ENCODE results near the gene PRDX5.
"Not testable (repeated sequence)": the region's sequence is repeated elsewhere in the genome, so short reads cannot be mapped to it uniquely, and the experiment has no call there.

The PRDX5 gene

DNA sequence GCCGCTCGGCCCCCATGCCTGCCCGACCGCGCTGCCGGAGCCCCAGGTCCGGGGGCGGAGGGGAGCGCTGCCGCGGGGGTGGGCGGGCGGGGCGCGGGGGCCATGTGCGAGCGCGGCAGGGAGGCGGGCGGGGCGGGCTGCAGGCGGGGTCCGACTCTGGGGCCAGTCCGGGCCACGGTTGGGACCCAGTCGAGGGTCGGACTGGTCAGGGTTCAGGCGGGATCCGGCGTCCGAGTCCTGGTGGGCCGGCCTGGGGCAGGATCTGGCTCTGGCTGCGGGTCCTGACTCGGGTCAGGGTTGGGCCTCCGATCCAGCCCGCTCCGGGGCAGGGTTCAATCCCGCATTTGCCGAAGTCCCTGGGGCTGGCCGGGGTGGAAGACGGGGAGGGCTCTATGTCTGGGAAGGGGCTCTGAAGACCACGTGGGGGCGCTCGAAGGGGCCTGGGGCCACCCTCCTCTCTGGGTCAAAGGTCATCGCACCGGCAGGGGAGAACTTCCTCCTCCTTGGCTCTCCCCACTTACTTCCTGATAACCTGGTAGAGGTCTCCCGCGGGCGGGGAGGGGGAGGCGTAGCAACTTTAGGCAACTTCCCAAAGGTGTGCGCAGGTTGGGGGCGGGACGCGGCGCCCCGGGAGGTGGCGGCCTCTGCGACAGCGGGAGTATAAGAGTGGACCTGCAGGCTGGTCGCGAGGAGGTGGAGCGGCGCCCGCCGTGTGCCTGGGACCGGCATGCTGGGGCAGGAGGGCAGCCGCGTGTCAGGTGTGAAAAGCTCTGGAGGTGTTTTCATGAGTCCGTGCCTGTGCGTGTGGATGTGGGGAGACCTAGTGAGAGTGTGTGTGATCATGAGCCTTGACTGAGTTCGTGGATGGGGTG lies 12.0 kb upstream of the PRDX5 start:
- FAIRE-seq (no peak), DNase-seq (ENCODE audit: low spot score) (peak; percentile 35)

- FAIRE-seq = no peak
- no peak for DNase-seq (ENCODE audit: low spot score)
Observed at GRCh38 chr11:64306563-64306875, 11.4 kb upstream of the PRDX5 start.

DNA sequence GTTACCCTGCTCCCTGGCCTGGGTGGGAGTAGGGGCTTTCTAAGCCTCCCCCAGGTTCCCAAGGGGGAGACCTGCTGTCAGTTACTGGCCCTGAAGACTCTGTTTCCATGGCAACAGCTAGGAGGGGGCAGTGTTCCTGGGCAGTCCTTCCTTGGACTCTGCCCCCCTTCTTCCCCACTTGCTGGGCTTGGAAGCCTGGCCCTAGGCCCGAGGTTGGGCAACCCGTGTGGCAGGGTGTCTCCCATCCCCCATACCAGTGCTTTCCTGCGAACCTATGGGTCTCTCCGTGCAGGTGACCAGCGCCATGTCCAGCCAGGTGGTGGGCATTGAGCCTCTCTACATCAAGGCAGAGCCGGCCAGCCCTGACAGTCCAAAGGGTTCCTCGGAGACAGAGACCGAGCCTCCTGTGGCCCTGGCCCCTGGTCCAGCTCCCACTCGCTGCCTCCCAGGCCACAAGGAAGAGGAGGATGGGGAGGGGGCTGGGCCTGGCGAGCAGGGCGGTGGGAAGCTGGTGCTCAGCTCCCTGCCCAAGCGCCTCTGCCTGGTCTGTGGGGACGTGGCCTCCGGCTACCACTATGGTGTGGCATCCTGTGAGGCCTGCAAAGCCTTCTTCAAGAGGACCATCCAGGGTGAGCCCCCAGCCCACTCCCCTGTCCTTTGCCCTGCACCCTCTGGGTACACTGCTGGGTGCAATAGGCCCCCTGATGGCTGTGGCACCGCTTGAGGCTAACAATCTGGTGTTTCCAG lies 10.9 kb upstream of the PRDX5 start:
- FAIRE-seq = no peak

DNA sequence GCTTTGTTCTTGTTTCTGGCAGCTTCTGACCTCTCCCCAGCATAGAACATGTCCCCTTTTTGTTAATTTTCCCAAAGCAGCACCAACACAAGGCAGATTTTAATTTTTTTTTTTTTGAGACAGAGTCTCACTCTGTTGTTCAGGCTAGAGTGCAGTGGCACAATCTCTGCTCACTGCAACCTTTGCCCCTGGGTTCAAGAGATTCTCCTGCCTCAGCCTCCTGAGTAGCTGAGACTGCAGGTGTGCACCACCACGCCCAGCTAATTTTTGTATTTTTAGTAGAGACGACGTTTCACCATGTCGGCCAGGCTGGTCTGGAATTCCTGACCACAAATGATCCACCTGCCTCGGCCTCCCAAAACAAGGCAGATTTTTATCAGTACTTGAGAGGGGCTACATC lies 10.1 kb upstream of the PRDX5 start:
- not testable (repeated sequence) for DNase-seq (ENCODE audit: low spot score); FAIRE-seq

More for the DNA sequence above, 10.9 kb upstream of the PRDX5 start:
- no peak for DNase-seq (ENCODE audit: low spot score)

GRCh38 chr11:64312947-64313346 lies 5.0 kb upstream of the PRDX5 start:
- DNase-seq (ENCODE audit: low spot score) = no peak
- no peak for FAIRE-seq

- no peak for DNase-seq (ENCODE audit: low spot score)
Observed at GRCh38 chr11:64313491-64314145, 4.3 kb upstream of the PRDX5 start.

DNA sequence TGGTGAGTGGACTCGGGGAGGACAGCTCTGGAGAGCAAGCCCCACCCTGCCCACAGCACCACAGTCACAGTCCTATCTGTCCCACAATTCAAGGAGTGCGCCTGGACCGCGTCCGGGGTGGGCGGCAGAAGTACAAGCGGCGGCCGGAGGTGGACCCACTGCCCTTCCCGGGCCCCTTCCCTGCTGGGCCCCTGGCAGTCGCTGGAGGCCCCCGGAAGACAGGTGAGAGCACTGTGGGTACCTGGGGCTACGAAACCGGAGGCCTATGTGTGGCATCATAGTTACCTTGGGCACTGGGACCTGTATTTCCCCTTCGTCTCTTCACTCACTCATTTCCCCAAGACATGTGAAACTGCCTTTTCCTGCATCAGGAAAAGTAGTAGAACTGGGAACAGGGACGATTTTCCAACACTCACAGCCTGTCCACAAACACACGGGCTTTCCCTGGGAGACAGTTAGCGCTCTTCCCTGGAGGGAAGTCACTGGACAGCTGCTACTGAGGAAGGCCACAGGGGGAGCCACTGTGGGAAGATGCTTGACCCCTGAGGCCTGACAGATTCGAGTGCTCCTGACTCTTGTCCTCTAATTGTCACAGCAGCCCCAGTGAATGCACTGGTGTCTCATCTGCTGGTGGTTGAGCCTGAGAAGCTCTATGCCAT lies 3.6 kb upstream of the PRDX5 start:
- DNase-seq (ENCODE audit: low spot score) (no peak), FAIRE-seq (no peak)

More at GRCh38 chr11:64313491-64314145, 4.3 kb upstream of the PRDX5 start:
- no peak for FAIRE-seq

- FAIRE-seq (no peak), DNase-seq (ENCODE audit: low spot score) (no peak)
Observed at GRCh38 chr11:64314805-64315561, 2.9 kb upstream of the PRDX5 start.

DNA sequence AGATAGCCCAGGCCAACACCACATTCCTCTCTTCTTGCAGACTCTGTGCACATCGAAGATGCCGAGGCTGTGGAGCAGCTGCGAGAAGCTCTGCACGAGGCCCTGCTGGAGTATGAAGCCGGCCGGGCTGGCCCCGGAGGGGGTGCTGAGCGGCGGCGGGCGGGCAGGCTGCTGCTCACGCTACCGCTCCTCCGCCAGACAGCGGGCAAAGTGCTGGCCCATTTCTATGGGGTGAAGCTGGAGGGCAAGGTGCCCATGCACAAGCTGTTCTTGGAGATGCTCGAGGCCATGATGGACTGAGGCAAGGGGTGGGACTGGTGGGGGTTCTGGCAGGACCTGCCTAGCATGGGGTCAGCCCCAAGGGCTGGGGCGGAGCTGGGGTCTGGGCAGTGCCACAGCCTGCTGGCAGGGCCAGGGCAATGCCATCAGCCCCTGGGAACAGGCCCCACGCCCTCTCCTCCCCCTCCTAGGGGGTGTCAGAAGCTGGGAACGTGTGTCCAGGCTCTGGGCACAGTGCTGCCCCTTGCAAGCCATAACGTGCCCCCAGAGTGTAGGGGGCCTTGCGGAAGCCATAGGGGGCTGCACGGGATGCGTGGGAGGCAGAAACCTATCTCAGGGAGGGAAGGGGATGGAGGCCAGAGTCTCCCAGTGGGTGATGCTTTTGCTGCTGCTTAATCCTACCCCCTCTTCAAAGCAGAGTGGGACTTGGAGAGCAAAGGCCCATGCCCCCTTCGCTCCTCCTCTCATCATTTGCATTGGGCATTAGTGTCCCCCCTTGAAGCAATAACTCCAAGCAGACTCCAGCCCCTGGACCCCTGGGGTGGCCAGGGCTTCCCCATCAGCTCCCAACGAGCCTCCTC lies 2.0 kb upstream of the PRDX5 start:
- not testable (repeated sequence) for DNase-seq (ENCODE audit: low spot score); FAIRE-seq

- FAIRE-seq = no peak
Observed at GRCh38 chr11:64316672-64317324, 1.1 kb upstream of the PRDX5 start.

GRCh38 chr11:64317325-64317960 lies 478 bp upstream of the PRDX5 start, which contains the start of gene TRMT112:
Gene TRMT112 (minus strand): TSS chr11:64317559. CDS start chr11:64317526, 33 bp downstream.
- FAIRE-seq (peak; percentile 88), DNase-seq (ENCODE audit: low spot score) (peak; percentile 97)

More at GRCh38 chr11:64316672-64317324, 1.1 kb upstream of the PRDX5 start:
- peak; percentile 22 for DNase-seq (ENCODE audit: low spot score)

- no peak for DNase-seq (ENCODE audit: low spot score)
- FAIRE-seq = no peak
Observed at GRCh38 chr11:64318766-64319761, 1.1 kb downstream of the PRDX5 start.

GRCh38 chr11:64320556-64320955 lies 2.6 kb downstream of the PRDX5 start:
- FAIRE-seq (no peak), DNase-seq (ENCODE audit: low spot score) (no peak)

- no peak for DNase-seq (ENCODE audit: low spot score)
- no peak for FAIRE-seq
Observed at GRCh38 chr11:64321026-64321425, 3.1 kb downstream of the PRDX5 start.

GRCh38 chr11:64321533-64321932 lies 3.6 kb downstream of the PRDX5 start:
- DNase-seq (ENCODE audit: low spot score) (peak; percentile 5), FAIRE-seq (no peak)

GRCh38 chr11:64322925-64323260 lies 5.0 kb downstream of the PRDX5 start:
- no peak for FAIRE-seq
- DNase-seq (ENCODE audit: low spot score) = no peak

- no peak for FAIRE-seq
- DNase-seq (ENCODE audit: low spot score) = no peak
Observed at GRCh38 chr11:64323373-64323772, 5.5 kb downstream of the PRDX5 start.

All from RCC 7860 (cell line).